ENCODE measurements around the gene CDC40.
A peak's percentile ranks its signal among the peaks of the same experiment; 100 is the strongest.
"Not testable (repeated sequence)": the region's sequence is repeated elsewhere in the genome, so short reads cannot be mapped to it uniquely, and the experiment has no call there.

CDC40 gene

GRCh38 chr6:110216140-110216539, 35.9 kb downstream of the CDC40 start:
- Mint-ChIP-seq H3K4me3 (no peak overlapping the region), H3K36me3 (ENCODE audit: insufficient read depth) (peaks cover 57% of the 10 kb centered on the region), H3K9me3 (no peaks in the 10 kb centered on the region), H3K4me1 (no peaks in the 10 kb centered on the region), H3K27ac (ENCODE audit: low read depth) (no peak overlapping the region), H3K27me3 (no peaks in the 10 kb centered on the region)
- ATAC-seq (replicated peaks; ENCODE audit: extremely low read depth, poor library complexity, severe bottlenecking) (no peak), DNase-seq (ENCODE audit: low spot score in 2 of 2) (no peak)

GRCh38 chr6:110217266-110217665, 37.0 kb downstream of the CDC40 start:
- no peaks in the 10 kb centered on the region for H3K27me3 Mint-ChIP-seq
- no peak overlapping the region for H3K27ac Mint-ChIP-seq (ENCODE audit: low read depth)
- H3K4me3 Mint-ChIP-seq: no peak overlapping the region
- no peaks in the 10 kb centered on the region for H3K4me1 Mint-ChIP-seq
- no peaks in the 10 kb centered on the region for H3K9me3 Mint-ChIP-seq
- ATAC-seq (replicated peaks; ENCODE audit: extremely low read depth, poor library complexity, severe bottlenecking) (no peak), DNase-seq (ENCODE audit: low spot score in 2 of 2) (no peak)
- H3K36me3 Mint-ChIP-seq (ENCODE audit: insufficient read depth): peaks cover 56% of the 10 kb centered on the region

GRCh38 chr6:110221738-110222137, 41.5 kb downstream of the CDC40 start:
- no peak overlapping the region for H3K4me3 Mint-ChIP-seq
- DNase-seq (ENCODE audit: low spot score in 2 of 2) (no peak), ATAC-seq (replicated peaks; ENCODE audit: extremely low read depth, poor library complexity, severe bottlenecking) (no peak)
- H3K27ac Mint-ChIP-seq (ENCODE audit: low read depth): no peak overlapping the region
- H3K27me3 Mint-ChIP-seq: no peaks in the 10 kb centered on the region
- no peaks in the 10 kb centered on the region for H3K4me1 Mint-ChIP-seq
- H3K9me3 Mint-ChIP-seq: no peaks in the 10 kb centered on the region
- H3K36me3 Mint-ChIP-seq (ENCODE audit: insufficient read depth): peaks cover 38% of the 10 kb centered on the region

GRCh38 chr6:110226261-110226660, 46.0 kb downstream of the CDC40 start:
- Mint-ChIP-seq H3K9me3 (no peaks in the 10 kb centered on the region), H3K27ac (ENCODE audit: low read depth) (no peak overlapping the region), H3K4me3 (no peak overlapping the region), H3K36me3 (ENCODE audit: insufficient read depth) (peaks cover 23% of the 10 kb centered on the region), H3K4me1 (no peaks in the 10 kb centered on the region), H3K27me3 (no peaks in the 10 kb centered on the region)
- ATAC-seq (replicated peaks; ENCODE audit: extremely low read depth, poor library complexity, severe bottlenecking) (no peak), DNase-seq (ENCODE audit: low spot score in 2 of 2) (no peak)

GRCh38 chr6:110232450-110232849, 52.2 kb downstream of the CDC40 start:
- Mint-ChIP-seq H3K9me3 (no peaks in the 10 kb centered on the region), H3K36me3 (ENCODE audit: insufficient read depth) (peaks cover 16% of the 10 kb centered on the region), H3K4me3 (no peak overlapping the region), H3K4me1 (no peaks in the 10 kb centered on the region), H3K27me3 (no peaks in the 10 kb centered on the region), H3K27ac (ENCODE audit: low read depth) (no peak overlapping the region)
- no peak for DNase-seq (ENCODE audit: low spot score in 2 of 2)
- no peak for ATAC-seq (replicated peaks; ENCODE audit: extremely low read depth, poor library complexity, severe bottlenecking)

GRCh38 chr6:110233770-110234374, 53.6 kb downstream of the CDC40 start:
- no peak for DNase-seq (ENCODE audit: low spot score in 2 of 2)
- Mint-ChIP-seq H3K27ac (ENCODE audit: low read depth) (no peak overlapping the region), H3K4me1 (no peaks in the 10 kb centered on the region), H3K27me3 (no peaks in the 10 kb centered on the region), H3K9me3 (no peaks in the 10 kb centered on the region), H3K4me3 (no peak overlapping the region), H3K36me3 (ENCODE audit: insufficient read depth) (peaks cover 16% of the 10 kb centered on the region)
- peak; percentile 49 for ATAC-seq (replicated peaks; ENCODE audit: extremely low read depth, poor library complexity, severe bottlenecking)

GRCh38 chr6:110236007-110236406, 55.8 kb downstream of the CDC40 start:
- H3K4me3 Mint-ChIP-seq; H3K36me3 Mint-ChIP-seq (ENCODE audit: insufficient read depth); ATAC-seq (replicated peaks; ENCODE audit: extremely low read depth, poor library complexity, severe bottlenecking); H3K4me1 Mint-ChIP-seq; H3K27me3 Mint-ChIP-seq; H3K9me3 Mint-ChIP-seq; H3K27ac Mint-ChIP-seq (ENCODE audit: low read depth); DNase-seq (ENCODE audit: low spot score in 2 of 2): not testable (repeated sequence)

GRCh38 chr6:110239526-110240274, 59.5 kb downstream of the CDC40 start:
- no peak for ATAC-seq (replicated peaks; ENCODE audit: extremely low read depth, poor library complexity, severe bottlenecking)
- Mint-ChIP-seq H3K4me3 (no peak overlapping the region), H3K4me1 (no peaks in the 10 kb centered on the region), H3K27ac (ENCODE audit: low read depth) (no peak overlapping the region), H3K9me3 (no peaks in the 10 kb centered on the region), H3K36me3 (ENCODE audit: insufficient read depth) (peaks cover 4% of the 10 kb centered on the region), H3K27me3 (no peaks in the 10 kb centered on the region)
- no peak for DNase-seq (ENCODE audit: low spot score in 2 of 2)

GRCh38 chr6:110244621-110245020, 64.4 kb downstream of the CDC40 start:
- H3K9me3 Mint-ChIP-seq; H3K27me3 Mint-ChIP-seq; ATAC-seq (replicated peaks; ENCODE audit: extremely low read depth, poor library complexity, severe bottlenecking); H3K4me3 Mint-ChIP-seq; DNase-seq (ENCODE audit: low spot score in 2 of 2); H3K36me3 Mint-ChIP-seq (ENCODE audit: insufficient read depth); H3K27ac Mint-ChIP-seq (ENCODE audit: low read depth); H3K4me1 Mint-ChIP-seq: not testable (repeated sequence)

- H3K36me3 Mint-ChIP-seq (ENCODE audit: insufficient read depth): no peaks in the 10 kb centered on the region
- H3K27me3 Mint-ChIP-seq: no peaks in the 10 kb centered on the region
- ATAC-seq (replicated peaks; ENCODE audit: extremely low read depth, poor library complexity, severe bottlenecking) (no peak), DNase-seq (ENCODE audit: low spot score in 2 of 2) (no peak)
- no peaks in the 10 kb centered on the region for H3K4me1 Mint-ChIP-seq
- no peak overlapping the region for H3K4me3 Mint-ChIP-seq
- peaks cover 5% of the 10 kb centered on the region for H3K9me3 Mint-ChIP-seq
- H3K27ac Mint-ChIP-seq (ENCODE audit: low read depth): no peak overlapping the region
Measured at GRCh38 chr6:110246378-110246777, 66.2 kb downstream of the CDC40 start.

- Mint-ChIP-seq H3K4me3 (no peak overlapping the region), H3K27me3 (no peaks in the 10 kb centered on the region), H3K36me3 (ENCODE audit: insufficient read depth) (no peaks in the 10 kb centered on the region), H3K9me3 (peaks cover 5% of the 10 kb centered on the region), H3K4me1 (no peaks in the 10 kb centered on the region), H3K27ac (ENCODE audit: low read depth) (no peak overlapping the region)
- DNase-seq (ENCODE audit: low spot score in 2 of 2) (no peak), ATAC-seq (replicated peaks; ENCODE audit: extremely low read depth, poor library complexity, severe bottlenecking) (no peak)
Measured at GRCh38 chr6:110246900-110247546, 66.8 kb downstream of the CDC40 start.

GRCh38 chr6:110250058-110250457, 69.8 kb downstream of the CDC40 start:
- Mint-ChIP-seq H3K4me3 (no peak overlapping the region), H3K9me3 (peaks cover 5% of the 10 kb centered on the region), H3K36me3 (ENCODE audit: insufficient read depth) (no peaks in the 10 kb centered on the region), H3K4me1 (no peaks in the 10 kb centered on the region), H3K27me3 (peaks cover under 1% of the 10 kb centered on the region), H3K27ac (ENCODE audit: low read depth) (no peak overlapping the region)
- DNase-seq (ENCODE audit: low spot score in 2 of 2) (no peak), ATAC-seq (replicated peaks; ENCODE audit: extremely low read depth, poor library complexity, severe bottlenecking) (no peak)

GRCh38 chr6:110250838-110251237, 70.6 kb downstream of the CDC40 start:
- peaks cover 9% of the 10 kb centered on the region for H3K27me3 Mint-ChIP-seq
- H3K4me1 Mint-ChIP-seq: no peaks in the 10 kb centered on the region
- no peaks in the 10 kb centered on the region for H3K36me3 Mint-ChIP-seq (ENCODE audit: insufficient read depth)
- ATAC-seq (replicated peaks; ENCODE audit: extremely low read depth, poor library complexity, severe bottlenecking) (no peak), DNase-seq (ENCODE audit: low spot score in 2 of 2) (no peak)
- peaks cover 5% of the 10 kb centered on the region for H3K9me3 Mint-ChIP-seq
- no peak overlapping the region for H3K27ac Mint-ChIP-seq (ENCODE audit: low read depth)
- no peak overlapping the region for H3K4me3 Mint-ChIP-seq

Measured in central memory CD8-positive, alpha-beta T cell (primary cell).